Prostate gland (tissue), 2 donors: ENCODE measurements around the gene LZTR1. TPM values are rescaled to one million over a fixed set of nuclear protein-coding genes. Genes with fewer than 3 reads are reported as not detected.

ENCODE experiments used
- DNase-seq: peaks from one replicate; pipeline ENCODE4 v3.0.0-alpha.2; 2019; ENCODE audit warnings: low spot score
- H3K27ac ChIP-seq, 2 donors: fragments of 200-600 bp; sonication (generic); 2 replicates each; pipeline ENCODE4 v1.5.1; 2017 to 2019
- H3K27me3 ChIP-seq: fragments of 200-600 bp; sonication (generic); replicated peaks from 2 replicates; pipeline ENCODE4 v1.5.1; 2019; ENCODE audit not compliant: insufficient read depth
- H3K36me3 ChIP-seq, 2 donors: fragments of 200-600 bp; sonication (generic); 1 replicate in 1 of 2; 2 replicates in 1 of 2; pipeline versions ENCODE4 v1.5.1 to v1.8.1; 2017 to 2019
- H3K4me1 ChIP-seq: fragments of 200-600 bp; sonication (generic); replicated peaks from 2 replicates; pipeline ENCODE4 v1.5.1; 2019
- H3K4me3 ChIP-seq, 2 donors: fragments of 200-600 bp; sonication (generic); 2 replicates each; pipeline ENCODE4 v1.5.1; 2017 to 2019
- H3K9me3 ChIP-seq: fragments of 200-600 bp; sonication (generic); 2 replicates; pipeline ENCODE4 v1.5.1; 2017
- POLR2A ChIP-seq: fragments of 450-650 bp; IDR thresholded peaks from one replicate; pipeline ENCODE4 v1.6.1; 2016; ENCODE audit warnings: antibody characterized with exemption, mild to moderate bottlenecking
- POLR2AphosphoS5 ChIP-seq: sonication (generic); formaldehyde crosslinking; IDR thresholded peaks from one replicate; pipeline ENCODE4 v1.6.1; 2017; ENCODE audit warnings: antibody characterized with exemption
- WGBS: methylation state at CpG from one replicate; pipeline ENCODE4 v1.1.5; 2018; 5-methylcytosine and 5-hydroxymethylcytosine counted together
- intact Hi-C: fragments of 100-400 bp; cut with DNase I; formaldehyde crosslinking; loops from one replicate; pipeline ENCODE4 v1.14.2; 2022
- total RNA-seq, 2 donors: library from RNA; depleted of rRNA; stranded (reverse); fragments of >200 nt; gene quantifications; one replicate each; pipeline ENCODE4 v1.1.0, GENCODE V29; 2016
- TF ChIP-seq, protein P1 (sequence below), 4 experiments: fragments of 200-600 bp in 2 of 4; fragments of 450-650 bp in 2 of 4; sonication (generic) in 2 of 4; IDR thresholded peaks; 1 replicate in 3 of 4; 2 replicates in 1 of 4; pipeline ENCODE4 v1.5.1; 2016 to 2019; ENCODE audit warnings: antibody characterized with exemption in 4 of 4, mild to moderate bottlenecking in 2 of 4, moderate library complexity in 2 of 4

The LZTR1 gene
- total RNA-seq, 2 donors from 2014 or later, result 41.5 to 48.9 TPM

GRCh38 chr22:20964090-20964798 lies 17.9 kb upstream of the LZTR1 start:
- intact Hi-C loops, result no loop called here
- Histone ChIP-seq H3K27ac (no peak overlapping the region), H3K36me3 (no peaks in the 10 kb centered on the region), H3K4me1 (no peaks in the 10 kb centered on the region), H3K9me3 (no peaks in the 10 kb centered on the region), H3K27me3 (no peaks in the 10 kb centered on the region), H3K4me3 (peak overlapping the region; percentile 27 to 40)
- TF ChIP-seq POLR2A (no peak), POLR2AphosphoS5 (no peak)
- TF ChIP-seq, protein P1, sequence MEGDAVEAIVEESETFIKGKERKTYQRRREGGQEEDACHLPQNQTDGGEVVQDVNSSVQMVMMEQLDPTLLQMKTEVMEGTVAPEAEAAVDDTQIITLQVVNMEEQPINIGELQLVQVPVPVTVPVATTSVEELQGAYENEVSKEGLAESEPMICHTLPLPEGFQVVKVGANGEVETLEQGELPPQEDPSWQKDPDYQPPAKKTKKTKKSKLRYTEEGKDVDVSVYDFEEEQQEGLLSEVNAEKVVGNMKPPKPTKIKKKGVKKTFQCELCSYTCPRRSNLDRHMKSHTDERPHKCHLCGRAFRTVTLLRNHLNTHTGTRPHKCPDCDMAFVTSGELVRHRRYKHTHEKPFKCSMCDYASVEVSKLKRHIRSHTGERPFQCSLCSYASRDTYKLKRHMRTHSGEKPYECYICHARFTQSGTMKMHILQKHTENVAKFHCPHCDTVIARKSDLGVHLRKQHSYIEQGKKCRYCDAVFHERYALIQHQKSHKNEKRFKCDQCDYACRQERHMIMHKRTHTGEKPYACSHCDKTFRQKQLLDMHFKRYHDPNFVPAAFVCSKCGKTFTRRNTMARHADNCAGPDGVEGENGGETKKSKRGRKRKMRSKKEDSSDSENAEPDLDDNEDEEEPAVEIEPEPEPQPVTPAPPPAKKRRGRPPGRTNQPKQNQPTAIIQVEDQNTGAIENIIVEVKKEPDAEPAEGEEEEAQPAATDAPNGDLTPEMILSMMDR (IDR thresholded peaks at IDR 0.05), result no peak
- 51% methylated on average over 6 of the region's 6 CpGs for WGBS
- no peak for DNase-seq

DNA sequence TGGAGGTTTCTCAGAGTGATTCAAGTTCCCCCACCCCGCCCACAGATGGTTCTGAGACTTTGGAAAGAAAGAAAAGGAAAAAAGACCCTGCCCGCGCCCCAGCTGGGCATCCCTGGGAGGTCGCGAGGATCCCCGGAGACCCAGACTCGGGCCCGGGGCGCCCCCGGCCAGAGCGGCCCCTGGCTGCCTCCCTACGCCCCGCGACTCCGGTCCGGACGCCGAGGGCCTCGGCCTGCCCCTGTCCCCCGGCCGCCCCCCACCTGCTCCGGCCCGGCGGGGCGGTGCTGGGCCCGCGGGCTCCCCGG lies 17.3 kb upstream of the LZTR1 start:
- Histone ChIP-seq H3K27ac (no peak overlapping the region), H3K36me3 (no peaks in the 10 kb centered on the region), H3K9me3 (no peaks in the 10 kb centered on the region), H3K4me1 (no peaks in the 10 kb centered on the region), H3K27me3 (no peaks in the 10 kb centered on the region), H3K4me3 (peak overlapping the region; percentile 27 to 40)
- intact Hi-C loops, result no loop called here
- WGBS, result 3% methylated on average over 20 of the region's 28 CpGs
- DNase-seq, result no peak
- TF ChIP-seq, protein P1 (IDR thresholded peaks at IDR 0.05), result no peak
- no peak for TF ChIP-seq POLR2AphosphoS5

DNA sequence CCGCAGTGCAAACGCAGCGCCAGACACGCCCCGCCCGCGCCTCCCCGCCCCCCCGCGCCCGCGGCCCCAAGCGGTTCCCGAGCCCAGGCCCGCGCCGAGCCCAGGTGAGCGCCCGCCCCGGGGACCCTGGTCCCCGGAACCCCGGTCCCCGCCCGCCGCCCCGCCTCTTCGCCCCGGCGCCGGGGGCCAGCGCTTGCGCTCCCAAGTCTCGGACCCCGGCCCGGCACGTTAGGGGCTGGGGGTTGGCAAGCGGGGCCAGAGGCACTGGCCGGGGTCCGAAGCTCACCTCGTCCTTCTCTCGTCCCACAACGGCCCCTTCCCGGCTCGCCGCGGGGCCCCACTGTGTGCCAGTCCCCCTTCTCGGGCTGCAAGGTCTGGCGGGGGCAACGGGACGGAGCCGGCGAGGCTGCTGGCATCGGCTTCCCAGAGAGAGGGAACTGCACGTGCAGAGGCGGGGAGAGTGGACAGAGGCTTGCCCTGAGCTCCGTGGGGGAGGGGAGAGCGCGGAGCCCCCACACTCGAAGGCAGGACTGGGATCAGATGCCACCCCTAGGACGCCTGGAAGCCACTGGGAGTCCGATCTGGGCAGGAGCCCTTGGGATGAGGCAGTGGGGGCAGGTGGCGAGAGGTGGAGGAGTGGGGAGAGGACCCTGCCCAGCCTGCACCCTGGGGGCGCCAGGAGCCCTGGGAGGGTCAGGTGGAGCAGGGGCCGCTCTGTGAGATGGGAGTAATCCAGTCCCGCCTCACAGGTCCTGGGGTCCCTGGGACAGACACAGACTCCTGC lies 16.8 kb upstream of the LZTR1 start:
- Histone ChIP-seq H3K4me1 (no peaks in the 10 kb centered on the region), H3K27me3 (no peaks in the 10 kb centered on the region), H3K9me3 (no peaks in the 10 kb centered on the region), H3K36me3 (no peaks in the 10 kb centered on the region), H3K27ac (no peak overlapping the region), H3K4me3 (peak overlapping the region; percentile 27 to 40)
- intact Hi-C loops, result no loop called here
- TF ChIP-seq, protein P1 (IDR thresholded peaks at IDR 0.05), result no peak
- TF ChIP-seq POLR2AphosphoS5, result no peak
- no peak for TF ChIP-seq POLR2A
- no peak for DNase-seq
- 18% methylated on average over 29 of the region's 65 CpGs for WGBS

GRCh38 chr22:20965888-20966855 lies 15.9 kb upstream of the LZTR1 start:
- Histone ChIP-seq H3K27ac (no peak overlapping the region), H3K4me1 (no peaks in the 10 kb centered on the region), H3K4me3 (no peak overlapping the region), H3K27me3 (no peaks in the 10 kb centered on the region), H3K9me3 (no peaks in the 10 kb centered on the region), H3K36me3 (no peaks in the 10 kb centered on the region)
- 83% methylated on average over 13 of the region's 13 CpGs for WGBS
- DNase-seq, result no peak
- TF ChIP-seq, protein P1 (IDR thresholded peaks at IDR 0.05), result no peak
- TF ChIP-seq POLR2AphosphoS5 (no peak), POLR2A (no peak)
- intact Hi-C loops, result no loop called here
